ENCODE measurements around the gene CEP97.
"Not testable (repeated sequence)": the region's sequence is repeated elsewhere in the genome, so short reads cannot be mapped to it uniquely, and the experiment has no call there.

CEP97 gene

GRCh38 chr3:101729586-101729985 is 5.2 kb downstream of the CEP97 start:
- H3K4me3 ChIP-seq (ENCODE audit: low read depth, low read length) = no peak overlapping the region
- TF ChIP-seq CTCF (IDR thresholded peaks at IDR 0.05; ENCODE audit: low read depth, low read length) = no peak

GRCh38 chr3:101730839-101731238 is 6.4 kb downstream of the CEP97 start:
- H3K4me3 ChIP-seq (ENCODE audit: low read depth, low read length) = no peak overlapping the region
- no peak for TF ChIP-seq CTCF (IDR thresholded peaks at IDR 0.05; ENCODE audit: low read depth, low read length)

- H3K4me3 ChIP-seq (ENCODE audit: low read depth, low read length) = no peak overlapping the region
- no peak for TF ChIP-seq CTCF (IDR thresholded peaks at IDR 0.05; ENCODE audit: low read depth, low read length)
Measured at GRCh38 chr3:101732240-101732641, 7.8 kb downstream of the CEP97 start.

- no peak for TF ChIP-seq CTCF (IDR thresholded peaks at IDR 0.05; ENCODE audit: low read depth, low read length)
Measured at GRCh38 chr3:101735833-101736232, 11.4 kb downstream of the CEP97 start.

GRCh38 chr3:101741914-101742313 is 17.5 kb downstream of the CEP97 start:
- H3K4me3 ChIP-seq (ENCODE audit: low read depth, low read length) = not testable (repeated sequence)

More at GRCh38 chr3:101735833-101736232, 11.4 kb downstream of the CEP97 start:
- no peak overlapping the region for H3K4me3 ChIP-seq (ENCODE audit: low read depth, low read length)

- TF ChIP-seq CTCF (IDR thresholded peaks at IDR 0.05; ENCODE audit: low read depth, low read length) = no peak
- no peak overlapping the region for H3K4me3 ChIP-seq (ENCODE audit: low read depth, low read length)
Measured at GRCh38 chr3:101744811-101745210, 20.4 kb downstream of the CEP97 start.

GRCh38 chr3:101745934-101746333 is 21.5 kb downstream of the CEP97 start:
- H3K4me3 ChIP-seq (ENCODE audit: low read depth, low read length) = not testable (repeated sequence)

- not testable (repeated sequence) for H3K4me3 ChIP-seq (ENCODE audit: low read depth, low read length)
Measured at GRCh38 chr3:101753386-101754113, 29.1 kb downstream of the CEP97 start.

- H3K4me3 ChIP-seq (ENCODE audit: low read depth, low read length) = no peak overlapping the region
- no peak for TF ChIP-seq CTCF (IDR thresholded peaks at IDR 0.05; ENCODE audit: low read depth, low read length)
Measured at GRCh38 chr3:101758224-101758623, 33.8 kb downstream of the CEP97 start.

All from WI38 (cell line).